RPMI7951 (cell line): Measurements from ENCODE around the gene MB21D2. TPM values are rescaled to one million over a fixed set of nuclear protein-coding genes. Genes with fewer than 3 reads are reported as not detected.

ENCODE experiments used
- DNase-seq: peaks from one replicate; pipeline ENCODE4 v3.0.0-alpha.2; 2012; ENCODE audit warnings: low read depth
- total RNA-seq: library from RNA; depleted of rRNA; stranded (reverse); fragments of >200 nt; shearing (Covaris generic); gene quantifications from 2 replicates; pipeline ENCODE4 v1.2.3, GENCODE V29; 2014

The MB21D2 gene
- total RNA-seq, 1 experiment from 2014 or later = 8.8 TPM

DNA sequence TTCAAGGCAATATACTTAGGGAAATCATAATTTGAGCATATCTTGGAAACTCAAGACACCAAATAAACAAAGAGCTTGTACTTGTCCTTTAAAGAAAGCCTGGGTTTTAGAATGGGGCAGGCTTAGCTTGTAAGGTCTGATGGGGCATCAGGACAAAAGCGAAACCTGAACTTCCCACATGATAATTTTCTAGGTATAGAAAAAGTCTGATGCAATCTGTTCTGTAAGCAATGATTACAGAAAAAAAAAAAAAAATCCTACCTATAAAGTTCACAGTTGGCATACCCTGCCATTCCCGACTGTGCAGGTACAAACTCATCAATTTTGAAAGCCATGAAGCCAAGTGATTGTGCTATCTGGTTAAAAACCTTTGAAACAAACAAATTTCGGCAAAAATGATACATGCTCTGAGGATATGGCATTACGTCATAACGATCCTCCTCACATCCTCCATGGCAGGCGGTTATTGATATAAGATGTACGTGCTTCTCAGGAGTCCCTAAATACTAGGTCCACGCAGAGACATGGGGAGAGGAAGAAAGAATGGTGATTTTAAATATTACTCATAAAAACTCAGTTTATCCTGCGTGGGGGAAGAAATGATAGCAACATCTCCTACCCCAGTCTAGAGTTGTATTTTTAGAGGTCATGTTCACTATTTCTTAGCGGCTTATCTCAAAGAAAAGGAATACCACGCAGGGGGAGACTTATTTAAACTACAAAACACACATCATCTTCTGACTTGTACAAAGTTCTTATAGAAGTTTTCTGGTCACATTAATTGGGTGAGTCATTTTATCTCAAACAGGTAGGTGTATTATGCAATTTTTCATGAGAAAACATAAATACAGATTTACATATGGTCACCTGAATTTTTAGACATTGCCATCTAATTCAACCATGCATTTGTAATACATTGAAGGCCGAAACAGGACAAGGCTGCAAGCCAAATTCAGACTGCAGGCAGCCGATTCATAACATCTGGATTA, 27.0 kb downstream of the MB21D2 start:
- DNase-seq = no peak

DNA sequence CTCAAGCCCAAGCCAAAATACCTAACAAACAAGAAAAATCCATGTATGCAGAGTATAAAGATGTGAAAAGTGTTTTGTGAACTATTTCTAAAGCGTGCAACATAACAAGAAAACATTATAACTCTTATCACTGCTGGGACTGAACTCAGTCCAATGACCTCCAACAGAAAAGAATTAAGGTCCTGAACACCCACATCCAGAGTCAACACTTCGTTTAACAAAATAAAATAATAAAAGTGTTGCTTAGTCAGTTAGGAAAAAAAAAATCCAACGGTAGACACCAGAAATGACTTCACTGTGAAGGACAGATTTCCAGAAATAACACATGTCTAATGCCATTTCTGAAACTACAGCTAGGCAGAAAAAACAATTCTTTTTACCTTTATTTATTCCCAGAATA, 28.0 kb downstream of the MB21D2 start:
- DNase-seq = no peak

- no peak for DNase-seq
Measured at GRCh38 chr3:192888190-192888589, 29.5 kb downstream of the MB21D2 start.

- peak; percentile 40 for DNase-seq
Measured at GRCh38 chr3:192887701-192888100, 30.0 kb downstream of the MB21D2 start.

DNA sequence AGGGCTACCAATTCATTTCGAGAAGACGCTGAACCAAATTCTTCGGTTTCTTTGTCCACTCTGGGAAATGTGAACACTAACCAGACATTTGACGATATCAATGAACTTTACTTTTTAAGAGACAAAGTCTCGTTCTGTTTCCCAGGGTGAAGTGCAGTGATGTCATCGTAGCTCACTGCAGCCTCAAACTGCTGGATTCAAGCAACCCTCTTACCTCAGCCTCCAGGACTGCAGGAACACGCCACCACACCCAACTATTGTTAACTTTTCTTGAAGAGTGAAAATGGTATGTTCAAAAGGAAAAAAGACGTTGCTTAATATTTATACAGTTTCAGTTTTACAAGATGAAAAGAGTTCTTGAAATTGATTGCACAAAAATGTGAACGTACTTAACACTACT, 30.6 kb downstream of the MB21D2 start:
- DNase-seq = peak; percentile 69

- peak; percentile 71 for DNase-seq
Measured at GRCh38 chr3:192884777-192885773, 32.6 kb downstream of the MB21D2 start.

GRCh38 chr3:192883512-192883911, 34.1 kb downstream of the MB21D2 start:
- no peak for DNase-seq

- no peak for DNase-seq
Measured at GRCh38 chr3:192881159-192881786, 36.4 kb downstream of the MB21D2 start.

DNA sequence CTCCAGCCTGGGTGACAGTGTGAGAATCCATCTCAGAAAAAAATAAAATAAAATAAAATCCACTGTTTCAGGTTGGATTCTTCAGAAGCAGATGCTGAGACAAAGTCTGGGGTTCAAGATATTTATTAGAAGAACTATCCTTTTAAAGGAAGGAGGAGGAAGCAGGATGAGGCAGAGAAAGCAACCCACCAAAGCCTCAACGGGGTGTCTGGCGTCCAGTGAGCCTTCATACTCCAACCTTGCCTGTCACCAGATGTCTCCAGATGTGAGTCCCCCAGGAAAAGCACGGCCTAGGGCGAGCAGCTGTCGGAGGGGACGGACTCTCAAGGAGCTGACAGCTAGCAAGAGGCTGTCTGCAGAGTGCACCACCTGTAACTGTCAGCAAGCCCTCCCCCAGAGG, 37.3 kb downstream of the MB21D2 start:
- no peak for DNase-seq

GRCh38 chr3:192879346-192880031, 38.2 kb downstream of the MB21D2 start:
- DNase-seq = peak; percentile 99

DNA sequence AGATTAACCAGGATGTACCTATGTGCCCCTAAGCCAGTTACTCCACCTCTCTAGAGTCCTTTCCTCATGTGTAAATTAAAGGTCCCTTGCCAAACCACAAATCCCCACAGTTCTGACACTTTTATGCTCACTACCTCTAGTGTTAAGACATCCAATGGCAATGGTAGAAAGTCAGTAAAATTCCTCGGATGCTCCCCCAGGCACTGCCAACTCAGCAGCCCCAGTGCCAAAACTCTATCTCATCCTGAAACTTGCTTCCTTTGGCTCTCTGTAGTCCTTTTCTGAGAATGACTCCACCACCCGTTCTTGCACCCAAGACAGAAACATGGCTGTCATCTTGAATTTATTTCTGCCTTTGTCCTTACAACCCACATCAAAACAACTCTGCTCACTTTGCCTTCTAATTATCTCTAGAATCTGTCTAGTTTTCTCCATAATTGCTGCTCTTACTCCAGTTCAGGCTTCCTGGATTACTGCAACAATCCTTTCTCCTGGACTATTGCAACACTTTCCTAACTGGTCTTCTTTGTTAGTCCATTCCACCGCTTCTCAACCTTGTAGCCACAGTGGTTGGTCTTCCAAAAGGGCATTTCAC, 41.6 kb downstream of the MB21D2 start:
- peak; percentile 72 for DNase-seq

- DNase-seq = no peak
Measured at GRCh38 chr3:192870822-192871221, 46.8 kb downstream of the MB21D2 start.

DNA sequence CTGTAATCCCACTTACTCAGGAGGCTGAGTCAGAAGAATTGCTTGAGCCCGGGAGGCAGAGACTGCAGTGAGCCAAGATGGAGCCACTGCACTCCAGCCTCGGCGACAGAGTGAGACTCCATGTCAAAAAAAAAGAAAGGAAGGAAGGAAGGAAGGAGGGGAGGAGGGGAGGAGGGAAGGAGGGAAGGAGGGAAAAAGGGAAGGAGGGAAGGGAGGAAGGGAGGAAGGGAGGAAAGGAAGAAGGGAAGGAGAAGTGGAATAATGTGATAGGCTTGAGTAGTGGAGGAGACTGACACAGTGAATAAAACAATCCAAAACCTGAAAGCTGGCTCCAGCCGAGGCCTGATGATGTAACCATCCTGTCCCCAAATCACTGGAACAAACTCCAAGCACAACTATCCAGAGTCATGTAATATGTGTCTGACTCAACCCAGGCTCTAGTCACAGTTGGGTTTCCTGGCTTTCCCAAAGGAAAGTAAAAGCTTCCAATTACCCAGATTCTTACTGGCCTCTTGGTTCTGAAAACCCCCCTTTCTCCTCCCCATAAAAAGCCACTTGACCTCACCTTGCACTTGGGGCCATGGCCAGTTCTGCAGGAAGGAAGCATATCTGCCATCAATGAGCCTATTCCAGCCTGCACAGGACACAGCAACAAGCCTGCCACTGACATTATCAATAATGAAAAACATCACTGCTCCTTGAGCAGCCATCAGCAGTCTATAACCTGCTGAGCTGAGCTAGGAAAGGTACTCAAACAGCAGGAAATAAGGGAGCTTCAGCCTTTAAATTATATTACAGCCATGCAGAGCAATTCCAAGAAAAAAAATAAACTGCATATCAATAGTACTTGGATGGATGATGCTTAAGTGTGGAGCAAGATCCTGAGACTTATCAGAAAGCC, 48.3 kb downstream of the MB21D2 start:
- DNase-seq = peak; percentile 78

- no peak for DNase-seq
Measured at GRCh38 chr3:192867645-192868044, 50.0 kb downstream of the MB21D2 start.

DNA sequence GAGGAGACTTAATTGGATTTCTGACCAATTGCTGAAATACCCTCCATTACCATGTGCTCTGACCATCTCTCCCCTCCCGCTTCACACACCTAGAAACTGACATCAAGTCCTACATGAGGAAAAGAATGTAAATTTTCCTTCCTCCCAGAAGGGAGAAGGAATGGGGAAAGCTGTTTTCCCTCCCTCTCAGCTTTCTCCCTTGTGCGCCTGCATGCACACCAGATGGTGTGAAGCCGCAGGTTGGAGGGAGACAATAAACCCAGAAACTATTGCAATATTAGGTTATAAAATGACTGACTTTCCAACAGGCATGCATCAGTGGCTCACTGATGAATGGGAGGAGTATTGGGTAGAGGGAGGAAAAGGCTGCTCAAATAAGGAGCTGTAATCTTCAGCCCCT, 50.9 kb downstream of the MB21D2 start:
- no peak for DNase-seq

DNA sequence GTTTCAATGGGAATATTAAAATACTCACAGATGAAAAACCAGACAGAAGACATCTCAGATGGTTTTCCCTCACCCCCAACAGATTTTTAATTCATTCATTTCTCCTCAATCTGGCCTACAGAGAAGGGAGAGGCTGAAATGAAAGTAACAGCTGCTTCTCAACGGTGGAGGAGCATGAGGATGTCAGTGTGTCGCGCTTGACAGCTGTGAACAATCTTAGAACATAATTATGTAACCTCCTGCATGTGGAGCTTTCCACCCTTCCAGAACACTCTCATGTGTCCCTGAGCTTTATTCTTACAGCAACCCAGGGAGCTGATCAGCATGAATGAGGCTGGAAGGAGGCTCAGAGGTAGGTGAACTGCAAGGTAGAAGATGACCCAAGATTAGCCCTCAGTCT, 52.7 kb downstream of the MB21D2 start:
- DNase-seq = no peak

DNA sequence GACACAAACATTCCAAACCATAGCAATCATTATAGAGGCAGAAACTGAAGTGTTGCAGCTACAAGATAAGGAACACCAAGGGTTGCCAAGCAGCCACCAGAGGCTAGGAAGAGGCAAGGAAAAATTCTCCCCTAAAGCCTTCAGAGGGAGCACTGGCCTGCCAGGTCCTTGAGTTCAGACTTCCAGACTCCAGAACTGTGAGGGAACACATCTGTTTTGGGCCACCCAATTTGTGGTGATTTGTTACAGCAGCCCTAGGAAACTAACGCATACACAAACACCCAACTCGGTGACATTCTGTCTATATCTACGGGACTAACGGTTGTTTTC, 54.6 kb downstream of the MB21D2 start:
- no peak for DNase-seq

- no peak for DNase-seq
Measured at GRCh38 chr3:192862408-192863090, 55.1 kb downstream of the MB21D2 start.

GRCh38 chr3:192861972-192862371, 55.7 kb downstream of the MB21D2 start:
- DNase-seq = no peak
